Right atrium auricular region (tissue), 2 donors: ENCODE data around the gene CAVIN2. TPM values are rescaled to one million over a fixed set of nuclear protein-coding genes. Genes with fewer than 3 reads are reported as not detected.

ENCODE experiments used
- DNase-seq: peaks from one replicate; pipeline ENCODE4 v3.0.0-alpha.2; 2019; ENCODE audit warnings: low spot score
- H3K27ac ChIP-seq, 2 donors: fragments of 200-600 bp; sonication (generic); 1 replicate in 1 of 2; 2 replicates in 1 of 2; pipeline ENCODE4 v1.5.1; 2016 to 2019
- H3K27me3 ChIP-seq, 2 donors: fragments of 200-600 bp; sonication (generic); one replicate each; pipeline versions ENCODE4 v1.5.1 to v1.6.0; 2017 to 2019
- H3K36me3 ChIP-seq: fragments of 200-600 bp; sonication (generic); one replicate; pipeline ENCODE4 v1.5.1; 2016
- H3K4me1 ChIP-seq, 2 donors: fragments of 200-600 bp; sonication (generic); one replicate each; pipeline versions ENCODE4 v1.5.1 to v1.6.0; 2017 to 2019
- H3K4me3 ChIP-seq, 2 donors: fragments of 200-600 bp; sonication (generic); 1 replicate in 1 of 2; 2 replicates in 1 of 2; pipeline ENCODE4 v1.5.1; 2017 to 2019; ENCODE audit warnings: mild to moderate bottlenecking in 1 of 2, moderate library complexity in 1 of 2
- H3K9me3 ChIP-seq, 2 donors: fragments of 200-600 bp; sonication (generic); one replicate each; pipeline ENCODE4 v1.5.1; 2019
- total RNA-seq, 2 donors: library from RNA; depleted of rRNA; stranded (reverse); fragments of >200 nt; gene quantifications; one replicate each; pipeline ENCODE4 v1.1.0, GENCODE V29; 2016
- TF ChIP-seq, protein P1 (sequence below), 2 donors: fragments of 200-600 bp; sonication (generic); IDR thresholded peaks; one replicate each; pipeline ENCODE4 v1.5.1; 2019; ENCODE audit warnings: antibody characterized with exemption in 2 of 2

The CAVIN2 gene
- total RNA-seq, 2 donors from 2014 or later: 118 to 263 TPM

DNA sequence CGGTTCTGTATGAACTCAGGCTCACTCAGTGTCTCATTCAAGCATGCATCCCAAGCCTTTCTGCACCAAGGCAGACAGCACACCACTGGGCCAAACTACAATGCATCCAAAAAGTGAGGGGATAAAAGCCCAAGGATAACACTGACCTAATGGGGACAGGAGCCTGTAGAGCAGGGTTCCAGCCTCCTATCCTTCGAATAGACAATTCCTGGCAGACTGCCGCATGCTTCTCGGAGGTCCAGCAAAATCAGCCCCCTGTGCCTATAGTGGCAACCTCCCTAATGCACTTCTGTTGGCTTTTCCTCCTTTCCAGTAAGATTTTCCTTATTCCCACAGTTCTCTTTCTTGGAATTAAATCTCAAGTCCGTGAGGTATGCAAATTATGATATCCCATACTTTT is 44.8 kb upstream of the CAVIN2 start:
- no peaks in the 10 kb centered on the region for H3K27me3 ChIP-seq
- TF ChIP-seq, protein P1, sequence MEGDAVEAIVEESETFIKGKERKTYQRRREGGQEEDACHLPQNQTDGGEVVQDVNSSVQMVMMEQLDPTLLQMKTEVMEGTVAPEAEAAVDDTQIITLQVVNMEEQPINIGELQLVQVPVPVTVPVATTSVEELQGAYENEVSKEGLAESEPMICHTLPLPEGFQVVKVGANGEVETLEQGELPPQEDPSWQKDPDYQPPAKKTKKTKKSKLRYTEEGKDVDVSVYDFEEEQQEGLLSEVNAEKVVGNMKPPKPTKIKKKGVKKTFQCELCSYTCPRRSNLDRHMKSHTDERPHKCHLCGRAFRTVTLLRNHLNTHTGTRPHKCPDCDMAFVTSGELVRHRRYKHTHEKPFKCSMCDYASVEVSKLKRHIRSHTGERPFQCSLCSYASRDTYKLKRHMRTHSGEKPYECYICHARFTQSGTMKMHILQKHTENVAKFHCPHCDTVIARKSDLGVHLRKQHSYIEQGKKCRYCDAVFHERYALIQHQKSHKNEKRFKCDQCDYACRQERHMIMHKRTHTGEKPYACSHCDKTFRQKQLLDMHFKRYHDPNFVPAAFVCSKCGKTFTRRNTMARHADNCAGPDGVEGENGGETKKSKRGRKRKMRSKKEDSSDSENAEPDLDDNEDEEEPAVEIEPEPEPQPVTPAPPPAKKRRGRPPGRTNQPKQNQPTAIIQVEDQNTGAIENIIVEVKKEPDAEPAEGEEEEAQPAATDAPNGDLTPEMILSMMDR (IDR thresholded peaks at IDR 0.05): no peak
- DNase-seq: no peak

DNA sequence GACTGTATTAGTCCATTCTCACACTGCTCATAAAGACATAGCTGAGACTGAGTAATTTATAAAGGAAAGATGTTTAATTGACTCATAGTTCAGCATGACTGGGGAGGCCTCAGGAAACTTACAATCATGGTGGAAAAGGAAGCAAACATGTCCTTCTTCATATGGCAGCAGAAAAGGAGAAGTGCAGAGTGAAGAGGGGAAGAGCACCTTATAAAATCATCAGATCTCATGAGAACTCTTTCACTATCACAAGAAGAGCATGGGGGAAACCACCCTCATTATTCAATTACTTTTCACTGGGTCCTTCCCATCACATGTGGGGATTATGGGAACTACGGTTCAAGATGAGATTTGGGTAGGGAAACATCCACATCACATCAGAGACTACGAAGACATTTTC is 43.0 kb upstream of the CAVIN2 start:
- Histone ChIP-seq H3K36me3 (no peaks in the 10 kb centered on the region), H3K4me1 (peaks cover 0 to 4% of the 10 kb centered on the region in 2 donors), H3K27me3 (no peaks in the 10 kb centered on the region), H3K9me3 (peaks cover 0 to 5% of the 10 kb centered on the region in 2 donors), H3K27ac (no peak overlapping the region), H3K4me3 (no peak overlapping the region)
- DNase-seq: no peak
- TF ChIP-seq, protein P1 (IDR thresholded peaks at IDR 0.05): no peak

More for the DNA sequence above, 44.8 kb upstream of the CAVIN2 start:
- no peaks in the 10 kb centered on the region for H3K36me3 ChIP-seq
- no peak overlapping the region for H3K4me3 ChIP-seq
- H3K9me3 ChIP-seq: peaks cover 0 to 5% of the 10 kb centered on the region in 2 donors
- H3K27ac ChIP-seq: no peak overlapping the region
- peaks cover 0 to 4% of the 10 kb centered on the region in 2 donors for H3K4me1 ChIP-seq

DNA sequence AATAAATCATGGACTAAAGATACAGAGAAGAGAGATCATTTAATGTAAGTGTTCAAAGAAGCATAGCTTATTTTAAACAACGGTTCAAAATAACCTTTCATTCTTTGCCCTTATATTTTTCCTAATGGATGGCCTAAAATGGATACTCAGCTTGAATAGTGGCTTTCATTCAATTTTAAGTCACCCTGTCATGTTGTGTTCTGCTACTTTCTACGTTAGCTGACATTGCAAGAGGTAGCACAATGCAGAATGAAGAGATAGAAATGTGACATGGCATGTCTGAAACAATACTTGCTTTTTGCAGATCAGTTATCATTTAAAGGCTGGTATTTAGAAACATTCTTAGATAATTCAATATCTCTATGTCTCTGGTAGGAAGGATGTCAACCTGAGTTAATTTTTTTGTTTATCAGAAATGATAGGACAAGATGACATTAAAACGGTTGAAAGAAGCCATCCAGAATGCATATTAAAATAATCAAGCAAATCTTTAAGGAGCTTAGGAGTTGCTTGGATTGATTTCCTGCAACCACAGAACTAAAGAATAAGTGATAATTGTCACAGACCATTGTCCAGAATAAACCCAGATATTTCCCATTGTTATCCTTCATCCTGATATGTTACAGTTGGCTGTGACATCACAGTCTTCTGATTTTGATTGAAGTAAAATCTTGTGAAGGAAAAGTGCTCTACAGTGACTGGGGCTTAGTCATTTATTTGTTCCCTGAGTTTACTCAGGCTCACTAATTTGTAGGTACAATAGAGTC is 41.7 kb upstream of the CAVIN2 start:
- TF ChIP-seq, protein P1 (IDR thresholded peaks at IDR 0.05): no peak
- H3K36me3 ChIP-seq: no peaks in the 10 kb centered on the region
- no peak overlapping the region for H3K27ac ChIP-seq
- peaks cover 0 to 4% of the 10 kb centered on the region in 2 donors for H3K4me1 ChIP-seq
- H3K9me3 ChIP-seq: peaks cover 0 to 5% of the 10 kb centered on the region in 2 donors
- no peak for DNase-seq
- H3K27me3 ChIP-seq: no peaks in the 10 kb centered on the region
- no peak overlapping the region for H3K4me3 ChIP-seq

DNA sequence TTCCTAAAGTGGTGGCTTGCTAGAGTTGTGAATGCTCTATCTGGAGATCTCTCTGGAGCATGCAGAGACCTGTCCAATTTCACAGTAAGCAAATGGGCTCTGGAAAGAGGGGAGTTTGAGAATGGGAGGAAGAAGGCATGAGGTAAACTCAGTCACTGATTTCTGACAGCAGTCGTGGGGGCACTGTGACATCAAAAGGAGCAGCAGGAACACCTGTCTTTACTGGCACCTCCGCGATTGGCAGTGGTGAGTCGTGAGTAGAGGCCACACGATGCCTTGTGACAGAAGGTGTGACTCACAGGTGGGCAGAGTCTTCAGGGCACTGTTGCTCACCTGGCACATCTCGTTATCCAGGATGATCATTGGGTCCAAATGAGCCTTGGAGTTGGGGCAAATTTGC is 38.8 kb upstream of the CAVIN2 start:
- DNase-seq: no peak
- H3K4me3 ChIP-seq: no peak overlapping the region
- TF ChIP-seq, protein P1 (IDR thresholded peaks at IDR 0.05): no peak
- H3K9me3 ChIP-seq: no peaks in the 10 kb centered on the region
- no peaks in the 10 kb centered on the region for H3K36me3 ChIP-seq
- H3K4me1 ChIP-seq: peaks cover 0 to 4% of the 10 kb centered on the region in 2 donors
- no peaks in the 10 kb centered on the region for H3K27me3 ChIP-seq
- H3K27ac ChIP-seq: no peak overlapping the region

DNA sequence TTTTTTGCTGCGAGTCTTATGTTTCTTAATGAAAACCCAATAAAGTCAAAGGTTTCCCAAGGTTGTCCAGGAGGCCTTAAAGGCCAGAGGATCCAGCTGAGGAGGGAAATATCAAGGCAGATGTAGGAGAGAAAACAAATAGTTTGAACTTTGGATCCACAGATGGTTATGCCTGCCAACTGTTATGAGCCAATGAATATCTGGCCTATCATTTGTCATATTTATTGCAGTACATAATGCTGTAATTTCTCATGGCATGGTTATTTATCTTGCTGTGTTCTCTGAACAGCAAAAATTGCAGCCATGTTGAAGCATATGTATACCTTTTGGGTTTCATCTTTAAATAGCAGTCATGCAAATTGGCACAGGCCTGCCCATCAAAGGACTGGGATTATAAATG is 38.2 kb upstream of the CAVIN2 start:
- no peak overlapping the region for H3K27ac ChIP-seq

More for the DNA sequence above, 38.2 kb upstream of the CAVIN2 start:
- no peak for DNase-seq
- Histone ChIP-seq H3K4me3 (no peak overlapping the region), H3K4me1 (peaks cover 0 to 4% of the 10 kb centered on the region in 2 donors), H3K36me3 (no peaks in the 10 kb centered on the region), H3K27me3 (no peaks in the 10 kb centered on the region), H3K9me3 (no peaks in the 10 kb centered on the region)
- TF ChIP-seq, protein P1 (IDR thresholded peaks at IDR 0.05): no peak
